Measurements from ENCODE around the gene PCCA.
A peak's percentile ranks its signal among the peaks of the same experiment; 100 is the strongest.
"Not testable (repeated sequence)": the region's sequence is repeated elsewhere in the genome, so short reads cannot be mapped to it uniquely, and the experiment has no call there.

PCCA gene

GRCh38 chr13:100096526-100096925 is 7.6 kb downstream of the PCCA start:
- no peak for DNase-seq (ENCODE audit: low read depth in 3 of 3)

GRCh38 chr13:100097821-100098220 is 8.9 kb downstream of the PCCA start:
- no peak for DNase-seq (ENCODE audit: low read depth in 3 of 3)

- DNase-seq (ENCODE audit: low read depth in 3 of 3) = no peak
These were observed 9.7 kb downstream of the PCCA start for GRCh38 chr13:100098445-100099116.

GRCh38 chr13:100099117-100099445 is 10.2 kb downstream of the PCCA start:
- not testable (repeated sequence) for DNase-seq (ENCODE audit: low read depth in 3 of 3)

- no peak for DNase-seq (ENCODE audit: low read depth in 3 of 3)
These were observed 11.4 kb downstream of the PCCA start for GRCh38 chr13:100100115-100100879.

GRCh38 chr13:100102042-100102441 is 13.1 kb downstream of the PCCA start:
- no peak for DNase-seq (ENCODE audit: low read depth in 3 of 3)

GRCh38 chr13:100106005-100106404 is 17.1 kb downstream of the PCCA start:
- DNase-seq (ENCODE audit: low read depth in 3 of 3) = no peak

GRCh38 chr13:100106705-100107104 is 17.8 kb downstream of the PCCA start:
- no peak for DNase-seq (ENCODE audit: low read depth in 3 of 3)

GRCh38 chr13:100108913-100109507 is 20.1 kb downstream of the PCCA start:
- no peak for DNase-seq (ENCODE audit: low read depth in 3 of 3)

GRCh38 chr13:100110269-100110668 is 21.4 kb downstream of the PCCA start:
- DNase-seq (ENCODE audit: low read depth in 3 of 3) = no peak

- DNase-seq (ENCODE audit: low read depth in 3 of 3) = no peak
These were observed 23.4 kb downstream of the PCCA start for GRCh38 chr13:100112186-100112838.

GRCh38 chr13:100115693-100116254 is 26.9 kb downstream of the PCCA start:
- no peak for DNase-seq (ENCODE audit: low read depth in 3 of 3)

GRCh38 chr13:100124265-100124664 is 35.4 kb downstream of the PCCA start:
- DNase-seq (ENCODE audit: low read depth in 3 of 3) = no peak

GRCh38 chr13:100125946-100126345 is 37.1 kb downstream of the PCCA start:
- DNase-seq (ENCODE audit: low read depth in 3 of 3) = no peak

- no peak for DNase-seq (ENCODE audit: low read depth in 3 of 3)
These were observed 39.5 kb downstream of the PCCA start for GRCh38 chr13:100128373-100128772.

- no peak for DNase-seq (ENCODE audit: low read depth in 3 of 3)
These were observed 39.9 kb downstream of the PCCA start for GRCh38 chr13:100128838-100129237.

- no peak for DNase-seq (ENCODE audit: low read depth in 3 of 3)
These were observed 40.7 kb downstream of the PCCA start for GRCh38 chr13:100129605-100130004.

- DNase-seq (ENCODE audit: low read depth in 3 of 3) = no peak
These were observed 41.2 kb downstream of the PCCA start for GRCh38 chr13:100130092-100130491.

GRCh38 chr13:100130930-100131511 is 42.1 kb downstream of the PCCA start:
- DNase-seq (ENCODE audit: low read depth in 3 of 3) = no peak

- DNase-seq (ENCODE audit: low read depth in 3 of 3) = peak; percentile 1 to 59 (median 18)
These were observed 43.1 kb downstream of the PCCA start for GRCh38 chr13:100131863-100132574.

- DNase-seq (ENCODE audit: low read depth in 3 of 3) = no peak
These were observed 50.1 kb downstream of the PCCA start for GRCh38 chr13:100138859-100139491.

Measured in stimulated activated CD4-positive, alpha-beta T cell treated with anti-CD3 and anti-CD28 coated beads, TNF-alpha, amount 100 ng/mL, for 48 hours (primary cell).